ENCODE results near the gene FAM107A.

Gene FAM107A

DNA sequence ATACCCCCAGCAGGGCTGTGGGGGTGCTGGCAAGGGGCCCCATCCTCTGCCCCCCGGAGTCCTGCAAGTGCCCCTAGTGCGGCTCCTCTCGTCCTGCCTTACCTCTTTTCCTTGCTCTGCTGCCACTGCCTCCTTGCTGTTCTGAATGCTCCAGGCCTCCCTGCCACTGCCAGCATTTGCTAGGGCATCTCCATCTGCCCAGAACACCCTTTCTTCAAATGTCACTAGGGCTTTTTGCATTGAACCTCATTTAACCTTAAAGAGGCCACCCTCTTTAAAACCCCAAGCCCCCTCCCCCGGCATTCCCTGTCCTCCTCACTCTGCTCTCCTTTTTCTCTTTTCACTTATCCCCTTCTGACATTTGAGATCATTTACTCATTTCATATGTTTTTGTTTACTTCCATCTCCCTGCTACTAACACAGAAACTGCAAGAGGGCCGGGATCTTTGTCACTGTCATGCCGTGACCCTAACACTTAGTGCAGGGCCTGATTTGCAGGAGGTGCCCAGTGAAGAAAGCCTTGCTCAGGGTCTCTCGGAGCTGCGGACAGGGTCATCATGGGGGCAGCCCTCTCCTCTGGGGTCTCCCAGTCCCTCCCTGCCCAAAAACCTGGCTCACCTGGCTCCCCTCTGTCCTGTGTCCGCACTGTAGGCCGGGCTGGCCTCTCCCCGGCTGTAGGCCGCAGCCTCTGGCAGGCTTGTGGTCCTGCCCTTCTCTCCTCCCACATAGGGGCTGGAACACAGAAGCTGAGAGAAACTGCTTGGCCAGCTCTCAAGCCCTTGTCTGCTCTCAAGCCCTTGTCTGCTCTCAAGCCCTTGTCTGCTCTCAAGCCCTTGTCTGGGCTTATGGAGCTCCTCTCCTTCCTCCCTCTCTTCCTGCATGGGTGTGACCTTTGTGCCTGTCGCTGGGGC is 40.4 kb downstream of the FAM107A start, which contains the start of gene ACOX2:
Gene ACOX2 (minus strand): TSS at position 690 of the 911 bp plus-strand sequence. CDS start 2,084 bp downstream, outside the sequence.
- no peak within 1 kb of the TSS for H3K4me3 ChIP-seq (ENCODE audit: low read depth, low read length)
- DNase-seq (ENCODE audit: low read depth): peak; percentile 18
- TF ChIP-seq POLR2A (IDR thresholded peaks at IDR 0.05; ENCODE audit: extremely low read depth, insufficient read length) (no peak), MYC (IDR thresholded peaks at IDR 0.05; ENCODE audit: low read depth, low read length) (no peak)
- TF ChIP-seq, protein P1, sequence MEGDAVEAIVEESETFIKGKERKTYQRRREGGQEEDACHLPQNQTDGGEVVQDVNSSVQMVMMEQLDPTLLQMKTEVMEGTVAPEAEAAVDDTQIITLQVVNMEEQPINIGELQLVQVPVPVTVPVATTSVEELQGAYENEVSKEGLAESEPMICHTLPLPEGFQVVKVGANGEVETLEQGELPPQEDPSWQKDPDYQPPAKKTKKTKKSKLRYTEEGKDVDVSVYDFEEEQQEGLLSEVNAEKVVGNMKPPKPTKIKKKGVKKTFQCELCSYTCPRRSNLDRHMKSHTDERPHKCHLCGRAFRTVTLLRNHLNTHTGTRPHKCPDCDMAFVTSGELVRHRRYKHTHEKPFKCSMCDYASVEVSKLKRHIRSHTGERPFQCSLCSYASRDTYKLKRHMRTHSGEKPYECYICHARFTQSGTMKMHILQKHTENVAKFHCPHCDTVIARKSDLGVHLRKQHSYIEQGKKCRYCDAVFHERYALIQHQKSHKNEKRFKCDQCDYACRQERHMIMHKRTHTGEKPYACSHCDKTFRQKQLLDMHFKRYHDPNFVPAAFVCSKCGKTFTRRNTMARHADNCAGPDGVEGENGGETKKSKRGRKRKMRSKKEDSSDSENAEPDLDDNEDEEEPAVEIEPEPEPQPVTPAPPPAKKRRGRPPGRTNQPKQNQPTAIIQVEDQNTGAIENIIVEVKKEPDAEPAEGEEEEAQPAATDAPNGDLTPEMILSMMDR (IDR thresholded peaks at IDR 0.05; ENCODE audit: low read depth, low read length): no peak
- TF ChIP-seq, protein P2, sequence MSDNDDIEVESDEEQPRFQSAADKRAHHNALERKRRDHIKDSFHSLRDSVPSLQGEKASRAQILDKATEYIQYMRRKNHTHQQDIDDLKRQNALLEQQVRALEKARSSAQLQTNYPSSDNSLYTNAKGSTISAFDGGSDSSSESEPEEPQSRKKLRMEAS (IDR thresholded peaks at IDR 0.05; ENCODE audit: low read depth, low read length): no peak

- no peak overlapping the region for H3K4me3 ChIP-seq (ENCODE audit: low read depth, low read length)
- TF ChIP-seq MYC (IDR thresholded peaks at IDR 0.05; ENCODE audit: low read depth, low read length) (peak; percentile 60; the same call in 1 of the 2 replicates), POLR2A (IDR thresholded peaks at IDR 0.05; ENCODE audit: extremely low read depth, insufficient read length) (no peak)
- TF ChIP-seq, protein P1 (IDR thresholded peaks at IDR 0.05; ENCODE audit: low read depth, low read length): no peak
- TF ChIP-seq, protein P2 (IDR thresholded peaks at IDR 0.05; ENCODE audit: low read depth, low read length): peak; percentile 62
- peak; percentile 85 for DNase-seq (ENCODE audit: low read depth)
Measured at GRCh38 chr3:58535531-58536500, 41.4 kb downstream of the FAM107A start.

DNA sequence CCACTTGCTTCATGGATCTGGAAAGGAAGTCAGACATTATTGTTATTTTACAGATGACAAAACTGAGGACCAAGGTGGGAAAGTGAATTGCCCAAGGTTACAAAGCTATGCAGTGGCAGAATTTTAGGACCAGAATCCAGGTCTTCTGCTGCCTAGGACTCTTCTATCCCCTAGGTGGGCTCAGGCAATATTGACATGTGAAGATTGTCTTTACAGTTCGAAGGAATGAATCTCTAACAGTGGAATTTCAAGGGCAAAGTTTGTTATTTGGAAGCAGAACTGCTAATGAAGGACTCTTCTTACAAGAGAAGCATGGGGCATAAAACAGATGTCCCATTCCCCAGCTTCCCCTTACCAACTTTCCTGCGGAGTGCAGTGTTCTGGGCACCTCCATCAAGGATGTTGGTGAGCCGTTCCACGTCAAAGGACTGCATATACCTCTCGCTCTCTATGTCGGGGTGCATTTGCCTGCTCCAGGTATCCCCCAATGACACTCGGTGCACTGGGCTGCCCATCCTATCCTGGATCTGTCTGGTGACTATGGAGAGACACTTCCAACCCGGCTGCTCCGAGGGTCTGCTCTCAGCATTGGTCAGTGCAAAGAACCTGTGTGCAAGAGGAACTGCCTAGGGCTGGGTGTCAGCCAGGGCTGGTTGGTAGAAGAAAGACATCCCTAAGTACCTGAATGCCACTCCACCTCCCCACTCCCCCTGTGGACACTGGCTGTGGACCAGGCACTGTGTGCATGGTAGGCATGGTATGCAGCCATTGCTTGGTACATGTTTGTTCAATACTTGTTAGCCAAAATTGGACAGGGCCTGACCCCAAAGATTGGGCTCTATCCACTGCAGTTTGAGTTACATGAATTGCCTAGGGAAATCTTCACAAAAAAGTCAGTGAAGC is 42.3 kb downstream of the FAM107A start:
- DNase-seq (ENCODE audit: low read depth): no peak
- TF ChIP-seq, protein P1 (IDR thresholded peaks at IDR 0.05; ENCODE audit: low read depth, low read length): no peak
- TF ChIP-seq POLR2A (IDR thresholded peaks at IDR 0.05; ENCODE audit: extremely low read depth, insufficient read length): no peak
- no peak for TF ChIP-seq MYC (IDR thresholded peaks at IDR 0.05; ENCODE audit: low read depth, low read length)
- TF ChIP-seq, protein P2 (IDR thresholded peaks at IDR 0.05; ENCODE audit: low read depth, low read length): no peak
- no peak overlapping the region for H3K4me3 ChIP-seq (ENCODE audit: low read depth, low read length)

DNA sequence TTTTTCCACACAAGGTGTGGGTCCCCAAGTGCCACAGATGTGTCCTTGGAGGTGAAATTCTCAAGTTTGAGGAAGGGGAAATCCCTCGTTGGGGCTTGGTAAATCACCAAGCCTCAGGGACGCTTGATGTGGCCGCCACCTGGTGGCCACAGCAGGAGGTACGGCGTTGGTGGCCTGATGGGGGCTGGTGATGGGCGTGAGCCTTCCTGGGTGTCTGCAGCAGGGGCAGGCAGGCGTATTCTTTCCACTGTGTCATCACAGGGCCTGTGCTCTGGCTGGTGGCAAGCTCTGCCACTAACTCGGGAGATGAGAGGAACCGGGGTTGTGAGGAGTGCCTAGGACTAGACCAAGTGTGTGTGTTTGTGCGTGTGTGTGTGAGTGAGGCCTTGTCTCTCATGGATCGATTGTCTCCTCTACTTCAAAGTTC is 44.4 kb downstream of the FAM107A start:
- peak; percentile 81 for DNase-seq (ENCODE audit: low read depth)
- no peak overlapping the region for H3K4me3 ChIP-seq (ENCODE audit: low read depth, low read length)
- TF ChIP-seq MYC (IDR thresholded peaks at IDR 0.05; ENCODE audit: low read depth, low read length): 0 out of 2 replicates have a peak, but pooled peaks have one; percentile 38
- TF ChIP-seq, protein P1 (IDR thresholded peaks at IDR 0.05; ENCODE audit: low read depth, low read length): peak; percentile 83
- TF ChIP-seq, protein P2 (IDR thresholded peaks at IDR 0.05; ENCODE audit: low read depth, low read length): peak; percentile 57; the same call in 1 of the 2 replicates
- no peak for TF ChIP-seq POLR2A (IDR thresholded peaks at IDR 0.05; ENCODE audit: extremely low read depth, insufficient read length)

Data from NB4 (cell line).